H1 (cell line): ENCODE measurements around the gene BAZ1B. TPM values are rescaled to one million over a fixed set of nuclear protein-coding genes. Genes with fewer than 3 reads are reported as not detected.

Source experiments
- CTCF ChIA-PET: fragments of 300-600 bp; sonication (Branson Sonifier 250); formaldehyde crosslinking; loops from one replicate; lab custom pipeline; 2021; ENCODE audit not compliant: partially characterized antibody; lab: Charles Lee
- POLR2A ChIA-PET: fragments of 300-600 bp; sonication (Branson Sonifier 250); formaldehyde crosslinking; loops from one replicate; lab custom pipeline; 2021; ENCODE audit warnings: inconsistent platforms; ENCODE audit not compliant: partially characterized antibody; lab: Charles Lee
- DNase-seq, 2 experiments: peaks; one replicate each; pipeline versions ENCODE4 v3.0.0 to v3.0.0-alpha.2; 2010 to 2022; ENCODE audit warnings: low spot score in 2 of 2, low read depth in 1 of 2, mixed read lengths in 1 of 2
- FAIRE-seq: peaks from 2 replicates; lab custom pipeline; 2011; peaks lifted over from hg19 to GRCh38; lab: Jason Lieb, UNC
- H2AFZ ChIP-seq: 2 replicates; pipeline ENCODE4 v1.8.1; 2012; ENCODE audit warnings: low read length, inconsistent platforms
- H2AK5ac ChIP-seq: 2 replicates; pipeline ENCODE4 v1.6.1; 2013; ENCODE audit warnings: low read depth, low read length
- H2BK120ac ChIP-seq: replicated peaks from 2 replicates; pipeline ENCODE3; 2013; ENCODE audit warnings: low read depth, low read length, inconsistent platforms
- H2BK12ac ChIP-seq: 2 replicates; pipeline ENCODE4 v1.6.1; 2013; ENCODE audit warnings: low read depth, low read length
- H2BK15ac ChIP-seq: 2 replicates; pipeline ENCODE4 v1.6.1; 2013; ENCODE audit warnings: low read length
- H2BK20ac ChIP-seq: 2 replicates; pipeline ENCODE4 v1.6.1; 2013; ENCODE audit warnings: low read length
- H2BK5ac ChIP-seq: 2 replicates; pipeline ENCODE4 v1.6.1; 2013; ENCODE audit warnings: low read depth, low read length
- H3K14ac ChIP-seq: 2 replicates; pipeline ENCODE4 v1.6.1; 2013; ENCODE audit warnings: inconsistent platforms; ENCODE audit not compliant: insufficient read length
- H3K18ac ChIP-seq: 2 replicates; pipeline ENCODE4 v1.6.1; 2013; ENCODE audit warnings: low read length; ENCODE audit errors: extremely low read depth
- H3K23ac ChIP-seq: 2 replicates; pipeline ENCODE4 v1.6.1; 2013; ENCODE audit warnings: inconsistent platforms; ENCODE audit not compliant: insufficient read length
- H3K23me2 ChIP-seq: 2 replicates; pipeline ENCODE4 v1.6.1; 2013; ENCODE audit warnings: low read depth, low read length
- H3K27ac ChIP-seq: 2 replicates; pipeline ENCODE4 v1.6.1; 2011; ENCODE audit warnings: low read depth, low read length, inconsistent platforms
- H3K27me3 ChIP-seq, 4 experiments: replicated peaks in 1 of 4; 1 replicate in 1 of 4; 2 replicates in 3 of 4; pipeline versions ENCODE4 v1.6.1 to v1.8.1; 2011 to 2013; ENCODE audit warnings: low read length in 3 of 4, mild to moderate bottlenecking in 3 of 4, inconsistent platforms in 2 of 4, mixed read lengths in 2 of 4, moderate library complexity in 1 of 4; ENCODE audit not compliant: control insufficient read depth in 3 of 4, insufficient read depth in 3 of 4; ENCODE audit errors: extremely low read depth in 1 of 4
- H3K36me3 ChIP-seq, 4 experiments: 2 replicates each; pipeline versions ENCODE4 v1.6.1 to v1.8.1; 2011 to 2013; ENCODE audit warnings: mild to moderate bottlenecking in 4 of 4, low read length in 3 of 4, moderate library complexity in 2 of 4, control low read depth in 1 of 4, inconsistent platforms in 1 of 4; ENCODE audit not compliant: insufficient read depth in 4 of 4, control insufficient read depth in 2 of 4
- H3K4ac ChIP-seq: replicated peaks from 2 replicates; pipeline ENCODE3; 2013; ENCODE audit warnings: low read length, low read depth, mixed read lengths, inconsistent platforms; ENCODE audit not compliant: insufficient read length
- H3K4me1 ChIP-seq, 4 experiments: replicated peaks in 1 of 4; 1 replicate in 1 of 4; 2 replicates in 3 of 4; pipeline versions ENCODE4 v1.6.1 to v1.8.1; 2011 to 2013; ENCODE audit warnings: low read length in 3 of 4, inconsistent platforms in 2 of 4, mixed read lengths in 1 of 4; ENCODE audit not compliant: insufficient read depth in 4 of 4, control insufficient read depth in 3 of 4
- H3K4me2 ChIP-seq, 2 experiments: 2 replicates each; pipeline versions ENCODE4 v1.6.1 to v1.8.1; 2011 to 2013; ENCODE audit warnings: low read depth in 2 of 2, low read length in 2 of 2, control low read depth in 1 of 2, inconsistent platforms in 1 of 2, mild to moderate bottlenecking in 1 of 2; ENCODE audit not compliant: insufficient read depth in 1 of 2
- H3K4me3 ChIP-seq, 4 experiments: fragments of 200-600, 300-600 bp in 1 of 4; sonication (generic), shearing (Covaris generic), sonication (Bioruptor Twin) in 1 of 4; 2 replicates each; pipeline versions ENCODE4 v1.5.1 to v1.8.1; 2011 to 2016; ENCODE audit warnings: low read length in 4 of 4, low read depth in 3 of 4, control low read depth in 2 of 4, inconsistent platforms in 2 of 4, mild to moderate bottlenecking in 2 of 4, mixed read lengths in 1 of 4, moderate library complexity in 1 of 4; ENCODE audit not compliant: insufficient read depth in 2 of 4; ENCODE audit errors: extremely low read depth in 1 of 4
- H3K56ac ChIP-seq: replicated peaks from 2 replicates; pipeline ENCODE3; 2013; ENCODE audit warnings: low read depth, mild to moderate bottlenecking, mixed read lengths, low read length, inconsistent platforms; ENCODE audit not compliant: insufficient read length
- H3K79me1 ChIP-seq: 2 replicates; pipeline ENCODE4 v1.6.1; 2013; ENCODE audit warnings: low read depth, low read length, control low read depth
- H3K79me2 ChIP-seq, 2 experiments: 2 replicates each; pipeline versions ENCODE4 v1.6.1 to v1.8.1; 2012 to 2013; ENCODE audit warnings: low read length in 2 of 2, mild to moderate bottlenecking in 2 of 2, inconsistent platforms in 1 of 2; ENCODE audit not compliant: insufficient read depth in 2 of 2, control insufficient read depth in 1 of 2
- H3K9ac ChIP-seq, 4 experiments: replicated peaks in 1 of 4; 1 replicate in 1 of 4; 2 replicates in 3 of 4; pipeline versions ENCODE4 v1.6.1 to v1.8.1; 2011 to 2013; ENCODE audit warnings: low read depth in 3 of 4, low read length in 3 of 4, control low read depth in 2 of 4, mild to moderate bottlenecking in 2 of 4, moderate library complexity in 2 of 4, inconsistent platforms in 1 of 4; ENCODE audit errors: extremely low read depth in 1 of 4
- H3K9me3 ChIP-seq, 2 experiments: 2 replicates each; pipeline versions ENCODE4 v1.6.1 to v1.8.1; 2012 to 2013; ENCODE audit warnings: mild to moderate bottlenecking in 2 of 2, moderate library complexity in 2 of 2, control low read depth in 1 of 2, inconsistent platforms in 1 of 2, low read depth in 1 of 2, low read length in 1 of 2, mixed read lengths in 1 of 2; ENCODE audit not compliant: insufficient read depth in 2 of 2
- H4K20me1 ChIP-seq, 2 experiments: replicated peaks in 1 of 2; 2 replicates each; pipeline versions ENCODE3 to v1.8.1; 2011 to 2013; ENCODE audit warnings: inconsistent platforms in 2 of 2, low read length in 2 of 2, mild to moderate bottlenecking in 1 of 2; ENCODE audit not compliant: insufficient read depth in 2 of 2, control insufficient read depth in 1 of 2
- H4K5ac ChIP-seq: 2 replicates; pipeline ENCODE4 v1.6.1; 2013; ENCODE audit warnings: low read length, low read depth, mixed read lengths, inconsistent platforms; ENCODE audit not compliant: insufficient read length
- H4K8ac ChIP-seq: 2 replicates; pipeline ENCODE4 v1.8.0; 2013; ENCODE audit warnings: mild to moderate bottlenecking, moderate library complexity, low read length, inconsistent platforms; ENCODE audit not compliant: insufficient read depth; ENCODE audit errors: extremely low read depth
- H4K91ac ChIP-seq: replicated peaks from 2 replicates; pipeline ENCODE3; 2013; ENCODE audit warnings: low read length, mixed read lengths, inconsistent platforms; ENCODE audit not compliant: insufficient read length
- FOSL1 ChIP-seq: IDR thresholded peaks from 2 replicates; pipeline ENCODE4 v1.6.1; 2011; ENCODE audit warnings: mild to moderate bottlenecking, low read depth, low read length, moderate library complexity; ENCODE audit not compliant: insufficient read depth
- NRF1 ChIP-seq: IDR thresholded peaks from 2 replicates; pipeline ENCODE4 v1.6.1; 2011; ENCODE audit warnings: mild to moderate bottlenecking, low read depth, low read length, improper control_type of control experiment
- SIX5 ChIP-seq: IDR thresholded peaks from 2 replicates; pipeline ENCODE4 v1.6.1; 2011; ENCODE audit warnings: mild to moderate bottlenecking, low read depth, low read length
- SP1 ChIP-seq: IDR thresholded peaks from 2 replicates; pipeline ENCODE4 v1.6.1; 2011; ENCODE audit warnings: low read depth, low read length
- YY1 ChIP-seq: IDR thresholded peaks from 2 replicates; pipeline ENCODE4 v1.6.1; 2011; ENCODE audit warnings: low read depth, mild to moderate bottlenecking, low read length
- WGBS, 2 experiments: shearing (Covaris generic) in 1 of 2; methylation state at CpG; one replicate each; pipeline versions ENCODE4 v1.1.6 to v1.1.7; 2013 to 2015; ENCODE audit warnings: low lambda C conversion rate in 2 of 2, mixed read lengths in 2 of 2, inconsistent platforms in 1 of 2, low coverage in 1 of 2, missing lambda C conversion rate in 1 of 2; ENCODE audit not compliant: insufficient replicate concordance in 2 of 2, insufficient coverage in 1 of 2, insufficient read length in 1 of 2; ENCODE audit errors: extremely low coverage in 1 of 2, missing lambda C conversion rate in 1 of 2; 5-methylcytosine and 5-hydroxymethylcytosine counted together
- polyA plus RNA-seq, 7 experiments: library from polyadenylated mRNA; depleted of rRNA in 3 of 7; stranded (reverse) in 5 of 7; unstranded in 2 of 7; fragments of >200 nt in 5 of 7; fragments of 200-250 nt in 2 of 7; gene quantifications; 1 replicate in 5 of 7; 2 replicates in 1 of 7; 4 replicates in 1 of 7; pipeline versions ENCODE4 v1.2.1 to v1.2.3, GENCODE V29; 2011 to 2013; ENCODE audit warnings: missing spikeins in 2 of 7, mixed read lengths in 2 of 7
- total RNA-seq: library from RNA; stranded (reverse); fragmentation: NEBNext Ultra II Directional; extraction: Animal tissue kit (Norgen Biotek cat#: 25700); gene quantifications from 2 replicates; pipeline ENCODE4 v1.2.1, GENCODE V29; 2021

The BAZ1B gene
- total and polyA plus RNA-seq, 2 of the 8 experiments (the other 6 are each of a cell fraction or from before 2014, with no cell fraction given), result 21.0 to 86.8 TPM

DNA sequence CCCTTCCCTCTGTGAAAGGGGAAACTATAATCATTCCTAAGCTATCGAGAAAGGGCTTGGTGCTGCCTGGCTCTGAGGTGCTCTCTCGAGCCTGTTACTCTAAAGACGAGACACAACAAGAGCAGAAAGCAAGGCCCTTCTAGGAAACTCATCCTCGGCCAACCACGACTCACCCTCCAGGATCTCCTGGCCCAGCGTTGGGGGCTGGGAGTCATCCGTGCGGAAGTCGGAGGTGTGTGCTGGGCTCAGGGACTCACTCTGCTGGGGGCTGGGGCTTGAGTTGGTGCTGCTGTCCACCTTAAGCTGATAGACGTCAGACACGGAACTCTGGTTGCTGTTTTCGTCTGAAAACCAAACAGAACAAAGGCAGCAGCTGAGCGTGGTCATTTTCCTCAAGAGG, 17.6 kb upstream of the BAZ1B start:
- H3K27me3 ChIP-seq, result no peaks in the 10 kb centered on the region
- no peak overlapping the region for H3K4me2 ChIP-seq
- H4K91ac ChIP-seq, result no peak overlapping the region
- ChIA-PET POLR2A (interaction anchor here (0.9 to 1.9 kb wide), 3 partner anchors 13 to 21 kb away, joined by 3 to 7 read pairs (median 4); no protein-coding TSS in a partner anchor), CTCF (interaction anchor here (1.0 to 1.7 kb wide), 4 partner anchors 9 to 67 kb away, joined by 3 to 6 read pairs (median 4); no protein-coding TSS in a partner anchor)
- no peak overlapping the region for H3K14ac ChIP-seq
- FAIRE-seq (no peak), DNase-seq (no peak)
- H3K23ac ChIP-seq, result no peak overlapping the region
- no peak overlapping the region for H2BK12ac ChIP-seq
- H2AFZ ChIP-seq, result no peak overlapping the region
- no peak overlapping the region for H3K4ac ChIP-seq
- no peak overlapping the region for H2BK20ac ChIP-seq
- H3K23me2 ChIP-seq, result no peaks in the 10 kb centered on the region
- H3K27ac ChIP-seq, result no peak overlapping the region
- H3K4me1 ChIP-seq, result no peaks in the 10 kb centered on the region
- H3K18ac ChIP-seq, result no peak overlapping the region
- H2AK5ac ChIP-seq, result no peak overlapping the region
- 86% methylated on average over 13 of the region's 13 CpGs; no CpG with 5 or more reads in 1 of the 2 experiments for WGBS, 2 experiments
- TF ChIP-seq NRF1 (no peak), SIX5 (no peak), SP1 (no peak), YY1 (no peak), FOSL1 (no peak)
- H3K36me3 ChIP-seq, result peaks cover 14 to 51% (median 27%) of the 10 kb centered on the region in 4 experiments; a peak in 7 of 8 replicates
- H4K20me1 ChIP-seq, result peaks cover 0 to 5% of the 10 kb centered on the region in 2 experiments
- no peak overlapping the region for H2BK15ac ChIP-seq
- H4K8ac ChIP-seq, result no peak overlapping the region
- no peak overlapping the region for H3K4me3 ChIP-seq
- no peak overlapping the region for H2BK5ac ChIP-seq
- H4K5ac ChIP-seq, result no peak overlapping the region
- no peak overlapping the region for H2BK120ac ChIP-seq
- no peaks in the 10 kb centered on the region; a peak in 1 of 4 replicates for H3K79me2 ChIP-seq
- no peaks in the 10 kb centered on the region for H3K9me3 ChIP-seq
- no peak overlapping the region for H3K9ac ChIP-seq
- no peak overlapping the region for H3K56ac ChIP-seq
- H3K79me1 ChIP-seq, result peaks cover 3% of the 10 kb centered on the region; the same call in 1 of the 2 replicates
